Astrocyte (in vitro differentiated cells and primary cell): ENCODE measurements around the gene UBE3C. TPM values are rescaled to one million over a fixed set of nuclear protein-coding genes. Genes with fewer than 3 reads are reported as not detected.

ENCODE experiments used
- DNase-seq: peaks from one replicate; pipeline ENCODE4 v3.0.0-alpha.2; 2010; ENCODE audit warnings: low read depth
- FAIRE-seq: peaks from 2 replicates; lab custom pipeline; 2011; peaks lifted over from hg19 to GRCh38; lab: Jason Lieb, UNC
- H2AFZ ChIP-seq: 2 replicates; pipeline ENCODE4 v1.6.0; 2012; ENCODE audit warnings: low read depth, low read length, inconsistent platforms
- H3K27ac ChIP-seq: 2 replicates; pipeline ENCODE4 v1.5.1; 2011; ENCODE audit warnings: low read depth, low read length, inconsistent platforms
- H3K27me3 ChIP-seq: 2 replicates; pipeline ENCODE4 v1.6.0; 2011; ENCODE audit warnings: low read length, inconsistent platforms; ENCODE audit not compliant: insufficient read depth
- H3K36me3 ChIP-seq: 2 replicates; pipeline ENCODE4 v1.5.1; 2011; ENCODE audit warnings: low read length, inconsistent platforms; ENCODE audit not compliant: insufficient read depth
- H3K4me1 ChIP-seq: 2 replicates; pipeline ENCODE4 v1.5.1; 2011; ENCODE audit warnings: low read length, inconsistent platforms; ENCODE audit not compliant: insufficient read depth
- H3K4me2 ChIP-seq: 2 replicates; pipeline ENCODE4 v1.6.0; 2012; ENCODE audit warnings: low read length, inconsistent platforms
- H3K4me3 ChIP-seq: 2 replicates; pipeline ENCODE4 v1.5.1; 2011; ENCODE audit warnings: low read depth, mild to moderate bottlenecking, low read length, inconsistent platforms; ENCODE audit not compliant: insufficient read depth
- H3K79me2 ChIP-seq: 2 replicates; pipeline ENCODE4 v1.6.0; 2012; ENCODE audit warnings: mild to moderate bottlenecking, low read length, inconsistent platforms; ENCODE audit not compliant: insufficient read depth
- H3K9ac ChIP-seq: 2 replicates; pipeline ENCODE4 v1.6.0; 2012; ENCODE audit warnings: mild to moderate bottlenecking, low read length, inconsistent platforms
- H3K9me3 ChIP-seq: 2 replicates; pipeline ENCODE4 v1.5.1; 2012; ENCODE audit warnings: low read depth, mild to moderate bottlenecking, low read length, inconsistent platforms; ENCODE audit not compliant: insufficient read depth
- H4K20me1 ChIP-seq: 2 replicates; pipeline ENCODE4 v1.6.0; 2012; ENCODE audit warnings: low read length, inconsistent platforms; ENCODE audit not compliant: insufficient read depth
- H3K27ac Mint-ChIP-seq: one replicate; pipeline ENCODE4 v1.8.0; 2021; ENCODE audit warnings: mild to moderate bottlenecking, mixed read lengths; ENCODE audit not compliant: unreplicated experiment
- H3K27me3 Mint-ChIP-seq: one replicate; pipeline ENCODE4 v1.8.0; 2021; ENCODE audit warnings: low read depth, mixed read lengths; ENCODE audit not compliant: unreplicated experiment
- H3K36me3 Mint-ChIP-seq: one replicate; pipeline ENCODE4 v1.8.0; 2021; ENCODE audit warnings: low read depth, mixed read lengths; ENCODE audit not compliant: unreplicated experiment
- H3K4me1 Mint-ChIP-seq: one replicate; pipeline ENCODE4 v1.8.0; 2021; ENCODE audit warnings: low read depth, mixed read lengths; ENCODE audit not compliant: unreplicated experiment
- H3K4me3 Mint-ChIP-seq: one replicate; pipeline ENCODE4 v1.8.0; 2021; ENCODE audit warnings: mild to moderate bottlenecking, moderate library complexity, mixed read lengths; ENCODE audit not compliant: unreplicated experiment
- H3K9me3 Mint-ChIP-seq: one replicate; pipeline ENCODE4 v1.8.0; 2021; ENCODE audit warnings: mild to moderate bottlenecking, mixed read lengths; ENCODE audit not compliant: unreplicated experiment
- CTCF ChIP-seq: IDR thresholded peaks from 2 replicates; pipeline ENCODE4 v1.5.1; 2011; ENCODE audit warnings: low read depth, mild to moderate bottlenecking, inconsistent platforms, low read length, moderate library complexity; ENCODE audit not compliant: insufficient read depth
- EZH2 ChIP-seq: IDR thresholded peaks from 2 replicates; pipeline ENCODE4 v1.6.1; 2012; ENCODE audit warnings: mild to moderate bottlenecking, low read length, inconsistent platforms; ENCODE audit not compliant: insufficient read depth
- total RNA-seq: library from RNA; stranded (reverse); gene quantifications from 2 replicates; pipeline ENCODE4 v1.2.1, GENCODE V29; 2021

Gene UBE3C
- total RNA-seq, 1 donor from 2014 or later = 76.9 TPM

- no peaks in the 10 kb centered on the region for H3K9me3 Mint-ChIP-seq
- H3K4me3 Mint-ChIP-seq = no peak overlapping the region
- TF ChIP-seq CTCF (no peak), EZH2 (no peak)
- peaks cover 20% of the 10 kb centered on the region for H3K36me3 ChIP-seq
- H3K4me2 ChIP-seq = no peak overlapping the region
- H3K4me3 ChIP-seq = no peak overlapping the region
- no peak overlapping the region for H3K27ac Mint-ChIP-seq
- H3K9me3 ChIP-seq = no peaks in the 10 kb centered on the region
- H3K27me3 Mint-ChIP-seq = no peaks in the 10 kb centered on the region
- no peaks in the 10 kb centered on the region for H3K27me3 ChIP-seq
- H3K4me1 ChIP-seq = no peaks in the 10 kb centered on the region
- H3K79me2 ChIP-seq = peaks cover 3% of the 10 kb centered on the region
- H4K20me1 ChIP-seq = peaks cover 20% of the 10 kb centered on the region
- H3K27ac ChIP-seq = no peak overlapping the region
- FAIRE-seq (no peak), DNase-seq (no peak)
- H3K9ac ChIP-seq = no peak overlapping the region
- peaks cover 2% of the 10 kb centered on the region for H3K36me3 Mint-ChIP-seq
- H3K4me1 Mint-ChIP-seq = peaks cover 23% of the 10 kb centered on the region
- H2AFZ ChIP-seq = no peak overlapping the region
Measured at GRCh38 chr7:157208571-157209413, 70.1 kb downstream of the UBE3C start.

GRCh38 chr7:157210682-157211081, 72.0 kb downstream of the UBE3C start:
- Histone ChIP-seq H3K27me3 (no peaks in the 10 kb centered on the region), H2AFZ (no peak overlapping the region), H3K9me3 (no peaks in the 10 kb centered on the region), H3K79me2 (peaks cover 3% of the 10 kb centered on the region), H3K36me3 (peaks cover 18% of the 10 kb centered on the region), H3K4me1 (no peaks in the 10 kb centered on the region), H3K4me3 (no peak overlapping the region), H3K4me2 (no peak overlapping the region), H3K27ac (no peak overlapping the region), H3K9ac (no peak overlapping the region), H4K20me1 (peaks cover 27% of the 10 kb centered on the region)
- H3K27me3 Mint-ChIP-seq = no peaks in the 10 kb centered on the region
- DNase-seq (no peak), FAIRE-seq (no peak)
- no peak overlapping the region for H3K4me3 Mint-ChIP-seq
- H3K4me1 Mint-ChIP-seq = peaks cover 23% of the 10 kb centered on the region
- peak overlapping the region; percentile 72 for H3K27ac Mint-ChIP-seq
- no peaks in the 10 kb centered on the region for H3K36me3 Mint-ChIP-seq
- TF ChIP-seq EZH2 = no peak
- TF ChIP-seq CTCF = no peak
- no peaks in the 10 kb centered on the region for H3K9me3 Mint-ChIP-seq

- Mint-ChIP-seq H3K9me3 (no peaks in the 10 kb centered on the region), H3K4me3 (no peak overlapping the region), H3K4me1 (peaks cover 23% of the 10 kb centered on the region), H3K27ac (peak overlapping the region; percentile 58), H3K36me3 (peaks cover 3% of the 10 kb centered on the region), H3K27me3 (no peaks in the 10 kb centered on the region)
- Histone ChIP-seq H3K9me3 (no peaks in the 10 kb centered on the region), H3K9ac (peak overlapping the region; percentile 53), H3K36me3 (peaks cover 21% of the 10 kb centered on the region), H3K4me2 (no peak overlapping the region), H3K27ac (peak overlapping the region; percentile 48), H4K20me1 (peaks cover 27% of the 10 kb centered on the region), H2AFZ (no peak overlapping the region), H3K4me3 (no peak overlapping the region), H3K79me2 (peaks cover 6% of the 10 kb centered on the region), H3K4me1 (no peaks in the 10 kb centered on the region), H3K27me3 (no peaks in the 10 kb centered on the region)
- peak; percentile 94 for DNase-seq
- no peak for TF ChIP-seq CTCF
- TF ChIP-seq EZH2 = no peak
- no peak for FAIRE-seq
Measured at GRCh38 chr7:157211690-157212089, 73.0 kb downstream of the UBE3C start.
